Measurements from ENCODE around the gene BHLHE23.

- TF ChIP-seq CTCF (IDR thresholded peaks at IDR 0.05) (no peak), POLR2A (IDR thresholded peaks at IDR 0.05) (no peak)
These were observed 5.0 kb upstream of the BHLHE23 start for GRCh38 chr20:63011798-63012197.
